ENCODE measurements around the gene APCDD1.

DNA sequence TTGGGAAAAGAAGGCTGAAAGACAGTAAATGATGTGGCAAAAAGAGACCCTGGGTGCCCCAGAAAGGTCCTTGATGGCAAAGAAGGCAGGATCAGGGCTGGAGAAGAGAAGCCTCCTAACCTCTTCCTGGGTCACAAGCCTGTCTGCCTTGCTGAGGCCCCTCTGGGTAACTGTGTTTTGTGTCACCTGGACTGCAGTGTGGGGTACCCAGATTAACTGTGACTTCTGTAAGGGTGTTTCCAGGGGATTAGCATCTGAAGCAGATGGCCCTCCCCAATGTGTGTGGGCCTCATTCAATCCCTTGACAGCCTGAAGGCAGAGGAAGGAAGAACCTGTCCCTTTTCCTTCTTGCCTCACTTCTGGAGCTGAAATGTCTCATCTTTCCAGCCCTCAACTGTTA, 35.6 kb upstream of the APCDD1 start:
- TF ChIP-seq, protein P1, sequence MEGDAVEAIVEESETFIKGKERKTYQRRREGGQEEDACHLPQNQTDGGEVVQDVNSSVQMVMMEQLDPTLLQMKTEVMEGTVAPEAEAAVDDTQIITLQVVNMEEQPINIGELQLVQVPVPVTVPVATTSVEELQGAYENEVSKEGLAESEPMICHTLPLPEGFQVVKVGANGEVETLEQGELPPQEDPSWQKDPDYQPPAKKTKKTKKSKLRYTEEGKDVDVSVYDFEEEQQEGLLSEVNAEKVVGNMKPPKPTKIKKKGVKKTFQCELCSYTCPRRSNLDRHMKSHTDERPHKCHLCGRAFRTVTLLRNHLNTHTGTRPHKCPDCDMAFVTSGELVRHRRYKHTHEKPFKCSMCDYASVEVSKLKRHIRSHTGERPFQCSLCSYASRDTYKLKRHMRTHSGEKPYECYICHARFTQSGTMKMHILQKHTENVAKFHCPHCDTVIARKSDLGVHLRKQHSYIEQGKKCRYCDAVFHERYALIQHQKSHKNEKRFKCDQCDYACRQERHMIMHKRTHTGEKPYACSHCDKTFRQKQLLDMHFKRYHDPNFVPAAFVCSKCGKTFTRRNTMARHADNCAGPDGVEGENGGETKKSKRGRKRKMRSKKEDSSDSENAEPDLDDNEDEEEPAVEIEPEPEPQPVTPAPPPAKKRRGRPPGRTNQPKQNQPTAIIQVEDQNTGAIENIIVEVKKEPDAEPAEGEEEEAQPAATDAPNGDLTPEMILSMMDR (IDR thresholded peaks at IDR 0.05; ENCODE audit: insufficient read depth, low read depth, low read length), result no peak
- TF ChIP-seq EZH2 (IDR thresholded peaks at IDR 0.05; ENCODE audit: insufficient read depth, low read length), result no peak

Measured in astrocyte (in vitro differentiated cells and primary cell).